HL-60 (cell line): ENCODE results near the gene KCNIP2.

Experiments
- DNase-seq, 2 experiments: peaks; one replicate each; pipeline ENCODE4 v3.0.0-alpha.2; 2010 to 2020; ENCODE audit warnings: low read depth in 1 of 2, low spot score in 1 of 2
- H3K27ac ChIP-seq: fragments of 250-450 bp; sonication (Bioruptor Pico); replicated peaks from 2 replicates; pipeline ENCODE4 v1.5.1; 2020; ENCODE audit warnings: mild to moderate bottlenecking, moderate library complexity
- H3K27me3 ChIP-seq: fragments of 250-450 bp; sonication (Bioruptor Pico); 2 replicates; pipeline ENCODE4 v1.5.1; 2021; ENCODE audit warnings: mild to moderate bottlenecking, moderate library complexity; ENCODE audit not compliant: insufficient read depth, poor library complexity, severe bottlenecking
- H3K4me3 ChIP-seq: replicated peaks from 2 replicates; pipeline ENCODE4 v1.5.1; 2011; ENCODE audit warnings: mild to moderate bottlenecking, control low read depth, low read length; ENCODE audit not compliant: insufficient read depth
- CTCF ChIP-seq: IDR thresholded peaks from one replicate; pipeline ENCODE4 v1.5.1; 2011; ENCODE audit warnings: low read length, control low read depth, inconsistent platforms; ENCODE audit not compliant: insufficient read depth
- GABPA ChIP-seq: IDR thresholded peaks from 2 replicates; pipeline ENCODE4 v1.6.1; 2012; ENCODE audit warnings: low read depth
- POLR2AphosphoS5 ChIP-seq: IDR thresholded peaks from 2 replicates; pipeline ENCODE4 v1.6.1; 2012; ENCODE audit warnings: low read depth
- REST ChIP-seq: IDR thresholded peaks from 2 replicates; pipeline ENCODE4 v1.6.1; 2012; ENCODE audit warnings: low read depth; ENCODE audit not compliant: insufficient replicate concordance
- SPI1 ChIP-seq: IDR thresholded peaks from 2 replicates; pipeline ENCODE4 v1.6.1; 2012; ENCODE audit warnings: low read depth, mild to moderate bottlenecking, borderline replicate concordance

Gene KCNIP2

GRCh38 chr10:101780187-101780817, 63.3 kb downstream of the KCNIP2 start:
- Histone ChIP-seq H3K4me3 (no peak overlapping the region), H3K27ac (no peak overlapping the region), H3K27me3 (peaks cover 8% of the 10 kb centered on the region)
- DNase-seq: no peak
- TF ChIP-seq CTCF (no peak), REST (no peak), GABPA (no peak), POLR2AphosphoS5 (no peak), SPI1 (no peak)

DNA sequence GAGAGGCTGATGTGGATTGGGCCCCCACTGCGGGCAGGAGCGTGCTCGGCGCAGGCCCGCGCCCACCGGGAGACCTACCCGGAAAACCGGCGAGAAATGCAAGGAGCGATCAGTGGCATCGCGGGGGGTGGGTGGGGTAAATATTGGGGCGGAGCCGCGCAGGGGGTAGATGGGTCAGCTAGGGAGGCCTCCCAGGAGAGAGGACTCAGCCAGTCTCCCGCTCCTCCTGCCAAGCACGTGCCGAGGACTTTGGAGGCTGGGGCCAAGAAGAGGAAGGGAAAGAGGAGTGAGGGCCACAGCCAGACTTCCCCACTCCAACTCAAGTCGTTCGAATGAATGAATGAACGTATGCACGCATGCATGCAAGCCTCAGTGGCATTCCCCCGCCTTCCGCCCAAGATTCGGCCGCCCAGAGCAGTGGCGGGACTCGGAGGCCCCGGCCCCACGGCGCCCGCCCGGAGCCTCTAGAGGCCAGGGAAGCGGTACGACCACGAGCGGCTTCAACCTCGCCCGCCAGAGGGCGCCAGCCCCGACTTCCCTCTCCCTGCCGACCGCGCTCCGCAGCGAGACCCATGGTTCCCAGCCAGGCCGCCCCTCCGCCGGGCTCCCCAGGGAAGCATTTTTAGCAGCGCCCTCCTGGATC, 63.9 kb downstream of the KCNIP2 start:
- Histone ChIP-seq H3K27ac (no peak overlapping the region), H3K4me3 (no peak overlapping the region), H3K27me3 (peaks cover 15% of the 10 kb centered on the region)
- TF ChIP-seq POLR2AphosphoS5 (no peak; the same call in 1 of the 2 replicates), SPI1 (peak; percentile 38; the same call in 1 of the 2 replicates), GABPA (no peak), CTCF (peak; percentile 73), REST (no peak)
- peak; percentile 48 to 73 for DNase-seq

- Histone ChIP-seq H3K27me3 (peaks cover 22% of the 10 kb centered on the region), H3K4me3 (no peak overlapping the region), H3K27ac (no peak overlapping the region)
- TF ChIP-seq SPI1 (no peak), GABPA (no peak), REST (no peak), POLR2AphosphoS5 (no peak), CTCF (no peak)
- no peak for DNase-seq
Observed at GRCh38 chr10:101778781-101779543, 64.6 kb downstream of the KCNIP2 start.
